Tibial artery (tissue), 4 donors: Measurements from ENCODE around the gene KLK10.
A peak's percentile ranks its signal among the peaks of the same experiment; 100 is the strongest.

ENCODE experiments used
- DNase-seq, 2 donors: peaks; one replicate each; pipeline ENCODE4 v3.0.0-alpha.2; 2019
- H3K27ac ChIP-seq, 2 donors: fragments of 200-600 bp; sonication (generic) in 1 of 2; 1 replicate in 1 of 2; 2 replicates in 1 of 2; pipeline ENCODE4 v1.5.1; 2018 to 2019; ENCODE audit warnings: mild to moderate bottlenecking in 1 of 2
- H3K27me3 ChIP-seq, 2 donors: fragments of 200-600 bp; sonication (generic) in 1 of 2; one replicate each; pipeline versions ENCODE4 v1.5.1 to v1.6.0; 2016 to 2019
- H3K36me3 ChIP-seq, 3 donors: fragments of 200-600 bp; sonication (generic) in 2 of 3; one replicate each; pipeline ENCODE4 v1.5.1; 2016 to 2019; ENCODE audit warnings: mild to moderate bottlenecking in 2 of 3
- H3K4me1 ChIP-seq, 4 donors: fragments of 200-600 bp; sonication (generic) in 2 of 4; 1 replicate in 3 of 4; 2 replicates in 1 of 4; pipeline ENCODE4 v1.5.1; 2016 to 2019
- H3K4me3 ChIP-seq, 2 donors: fragments of 200-600 bp; sonication (generic) in 1 of 2; 1 replicate in 1 of 2; 2 replicates in 1 of 2; pipeline ENCODE4 v1.5.1; 2018 to 2019; ENCODE audit warnings: mild to moderate bottlenecking in 2 of 2
- H3K9me3 ChIP-seq, 3 donors: fragments of 200-600 bp; sonication (generic) in 1 of 3; one replicate each; pipeline ENCODE4 v1.5.1; 2016 to 2019
- CTCF ChIP-seq, 2 experiments: fragments of 200-600 bp in 1 of 2; fragments of 450-650 bp in 1 of 2; IDR thresholded peaks; one replicate each; pipeline ENCODE4 v1.5.1; 2017 to 2019; ENCODE audit warnings: antibody characterized with exemption in 2 of 2, mild to moderate bottlenecking in 1 of 2, moderate library complexity in 1 of 2
- intact Hi-C: fragments of 100-400 bp; cut with DNase I; formaldehyde crosslinking; loops from one replicate; pipeline ENCODE4 v1.15.0; 2023; ENCODE audit warnings: low total_unique reads

The KLK10 gene

GRCh38 chr19:51022526-51022925 lies 3.0 kb upstream of the KLK10 start:
- intact Hi-C loops = no loop called here

GRCh38 chr19:51020988-51021651 lies 1.6 kb upstream of the KLK10 start:
- no peak for DNase-seq
- Histone ChIP-seq H3K36me3 (no peaks in the 10 kb centered on the region), H3K27me3 (peaks cover 0 to 74% of the 10 kb centered on the region in 2 donors), H3K4me3 (no peak overlapping the region), H3K9me3 (no peaks in the 10 kb centered on the region), H3K4me1 (peaks cover 0 to 20% (median 9%) of the 10 kb centered on the region in 4 donors), H3K27ac (no peak overlapping the region)
- intact Hi-C loops = no loop called here
- TF ChIP-seq CTCF (IDR thresholded peaks at IDR 0.05) = peak in 1 of 2 experiments; percentile 21

More at GRCh38 chr19:51022526-51022925, 3.0 kb upstream of the KLK10 start:
- Histone ChIP-seq H3K27ac (no peak overlapping the region), H3K27me3 (peaks cover 0 to 72% of the 10 kb centered on the region in 2 donors), H3K4me1 (peaks cover 0 to 13% (median 6%) of the 10 kb centered on the region in 4 donors), H3K4me3 (no peak overlapping the region), H3K36me3 (no peaks in the 10 kb centered on the region), H3K9me3 (no peaks in the 10 kb centered on the region)
- no peak for DNase-seq
- no peak for TF ChIP-seq CTCF (IDR thresholded peaks at IDR 0.05)

- intact Hi-C loops = no loop called here
- DNase-seq = no peak
- Histone ChIP-seq H3K4me1 (peaks cover 0 to 20% (median 9%) of the 10 kb centered on the region in 4 donors), H3K36me3 (no peaks in the 10 kb centered on the region), H3K27ac (no peak overlapping the region), H3K4me3 (peak overlapping the region in 1 of 2 donors; percentile 6), H3K27me3 (peaks cover 0 to 73% of the 10 kb centered on the region in 2 donors), H3K9me3 (no peaks in the 10 kb centered on the region)
- TF ChIP-seq CTCF (IDR thresholded peaks at IDR 0.05) = no peak
Measured at GRCh38 chr19:51018745-51019543, 565 bp downstream of the KLK10 start.

- Histone ChIP-seq H3K4me1 (peaks cover 0 to 20% (median 9%) of the 10 kb centered on the region in 4 donors), H3K9me3 (no peaks in the 10 kb centered on the region), H3K27me3 (peaks cover 0 to 62% of the 10 kb centered on the region in 2 donors), H3K4me3 (no peak overlapping the region), H3K36me3 (no peaks in the 10 kb centered on the region), H3K27ac (no peak overlapping the region)
- TF ChIP-seq CTCF (IDR thresholded peaks at IDR 0.05) = peak in 1 of 2 experiments; percentile 18
- DNase-seq = no peak
- intact Hi-C loops = no loop called here
Measured at GRCh38 chr19:51016798-51017683, 2.5 kb downstream of the KLK10 start.

GRCh38 chr19:51015691-51016267 lies 3.7 kb downstream of the KLK10 start:
- Histone ChIP-seq H3K27ac (no peak overlapping the region), H3K36me3 (no peaks in the 10 kb centered on the region), H3K4me1 (peaks cover 0 to 20% (median 9%) of the 10 kb centered on the region in 4 donors), H3K4me3 (no peak overlapping the region), H3K9me3 (no peaks in the 10 kb centered on the region), H3K27me3 (peaks cover 0 to 67% of the 10 kb centered on the region in 2 donors)
- no peak for DNase-seq
- TF ChIP-seq CTCF (IDR thresholded peaks at IDR 0.05) = no peak
- intact Hi-C loops = no loop called here
